H1 (cell line): ENCODE measurements around the gene GRID2. TPM values are rescaled to one million over a fixed set of nuclear protein-coding genes. Genes with fewer than 3 reads are reported as not detected.

Source experiments
- CBX8 ChIP-seq: fragments of 300-800, 300-1000 bp; sonication (generic); IDR thresholded peaks from 2 replicates; pipeline ENCODE4 v1.7.1; 2016; ENCODE audit warnings: low read depth, low read length, borderline replicate concordance
- FOSL1 ChIP-seq: IDR thresholded peaks from 2 replicates; pipeline ENCODE4 v1.6.1; 2011; ENCODE audit warnings: mild to moderate bottlenecking, low read depth, low read length, moderate library complexity; ENCODE audit not compliant: insufficient read depth
- KDM4A ChIP-seq: IDR thresholded peaks from one replicate; pipeline ENCODE4 v1.7.1; 2012; ENCODE audit warnings: low read depth, mild to moderate bottlenecking, moderate library complexity, low read length, inconsistent platforms; ENCODE audit not compliant: severe bottlenecking
- RNF2 ChIP-seq: fragments of 200-900, 300-1000 bp; sonication (generic); IDR thresholded peaks from 2 replicates; pipeline ENCODE4 v1.7.1; 2016; ENCODE audit warnings: borderline replicate concordance, low read depth, mild to moderate bottlenecking, antibody characterized with exemption, low read length; ENCODE audit not compliant: poor library complexity, severe bottlenecking; ENCODE audit errors: missing control alignments
- USF2 ChIP-seq: IDR thresholded peaks from 2 replicates; pipeline ENCODE4 v1.6.1; 2011; ENCODE audit warnings: low read length, improper control_type of control experiment
- ZNF274 ChIP-seq: IDR thresholded peaks from 2 replicates; pipeline ENCODE4 v1.7.0; 2012; ENCODE audit warnings: low read length, borderline replicate concordance; ENCODE audit errors: extremely low read depth
- polyA plus RNA-seq, 7 experiments: library from polyadenylated mRNA; depleted of rRNA in 3 of 7; stranded (reverse) in 5 of 7; unstranded in 2 of 7; fragments of >200 nt in 5 of 7; fragments of 200-250 nt in 2 of 7; gene quantifications; 1 replicate in 5 of 7; 2 replicates in 1 of 7; 4 replicates in 1 of 7; pipeline versions ENCODE4 v1.2.1 to v1.2.3, GENCODE V29; 2011 to 2013; ENCODE audit warnings: missing spikeins in 2 of 7, mixed read lengths in 2 of 7
- total RNA-seq: library from RNA; stranded (reverse); fragmentation: NEBNext Ultra II Directional; extraction: Animal tissue kit (Norgen Biotek cat#: 25700); gene quantifications from 2 replicates; pipeline ENCODE4 v1.2.1, GENCODE V29; 2021

GRID2 gene
- total and polyA plus RNA-seq, 2 of the 8 experiments (the other 6 are each of a cell fraction or from before 2014, with no cell fraction given) = 31.1 to 81.9 TPM

GRCh38 chr4:93086356-93086755 lies 782.6 kb downstream of the GRID2 start (continued):
- no peak for TF ChIP-seq RNF2
- no peak for TF ChIP-seq KDM4A
- TF ChIP-seq USF2 = no peak
- TF ChIP-seq CBX8 = no peak
- TF ChIP-seq FOSL1 = no peak
- TF ChIP-seq ZNF274 = no peak
